Astrocyte of the hippocampus (primary cell): ENCODE data around the gene APCS.

ENCODE experiments used
- DNase-seq: peaks from one replicate; pipeline ENCODE4 v3.0.0; 2011; ENCODE audit warnings: low read depth, low spot score

Gene APCS, protein sequence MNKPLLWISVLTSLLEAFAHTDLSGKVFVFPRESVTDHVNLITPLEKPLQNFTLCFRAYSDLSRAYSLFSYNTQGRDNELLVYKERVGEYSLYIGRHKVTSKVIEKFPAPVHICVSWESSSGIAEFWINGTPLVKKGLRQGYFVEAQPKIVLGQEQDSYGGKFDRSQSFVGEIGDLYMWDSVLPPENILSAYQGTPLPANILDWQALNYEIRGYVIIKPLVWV

DNA sequence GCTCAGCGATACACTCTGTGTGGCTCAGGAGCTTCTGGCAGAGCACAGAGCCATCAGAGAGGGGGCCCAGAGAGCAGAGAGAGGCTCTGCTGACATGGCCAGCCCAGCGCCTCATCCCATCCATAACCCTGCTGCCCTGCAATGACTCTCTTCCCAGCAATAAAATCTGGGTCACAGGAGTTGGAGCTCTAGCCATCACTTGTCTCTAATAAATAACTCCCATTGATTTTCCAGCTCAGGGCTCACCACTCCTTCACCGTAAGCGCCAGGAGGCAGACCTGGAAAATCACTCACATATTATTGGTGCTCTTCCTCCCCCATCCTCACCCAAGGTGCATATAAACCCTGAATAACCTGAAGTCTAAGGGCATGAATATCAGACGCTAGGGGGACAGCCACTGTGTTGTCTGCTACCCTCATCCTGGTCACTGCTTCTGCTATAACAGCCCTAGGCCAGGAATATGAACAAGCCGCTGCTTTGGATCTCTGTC is at the start of gene APCS:
TSS of gene APCS (plus strand) at position 366 of the 491 bp plus-strand sequence. CDS start at position 462, 96 bp downstream.
- no peak for DNase-seq

DNA sequence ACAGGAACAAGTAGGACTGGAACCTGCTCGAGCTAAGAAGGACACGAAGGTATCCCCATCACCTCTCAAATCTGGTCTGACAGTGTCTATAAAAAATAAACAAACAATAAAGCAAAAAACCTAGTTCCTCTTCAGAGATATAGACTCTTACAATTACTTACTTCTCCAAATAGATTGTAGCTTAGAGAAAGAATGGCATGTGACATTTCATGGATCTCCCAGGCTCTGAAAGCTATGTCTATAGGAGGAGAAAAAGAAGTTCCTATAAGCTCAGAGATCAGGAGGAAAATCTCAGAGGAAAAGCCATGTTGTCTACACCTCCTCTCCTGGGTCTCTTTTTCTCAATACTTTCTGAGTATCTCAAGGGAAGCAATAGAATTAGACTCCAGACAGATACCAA is 39.5 kb upstream of the APCS start:
- no peak for DNase-seq

DNA sequence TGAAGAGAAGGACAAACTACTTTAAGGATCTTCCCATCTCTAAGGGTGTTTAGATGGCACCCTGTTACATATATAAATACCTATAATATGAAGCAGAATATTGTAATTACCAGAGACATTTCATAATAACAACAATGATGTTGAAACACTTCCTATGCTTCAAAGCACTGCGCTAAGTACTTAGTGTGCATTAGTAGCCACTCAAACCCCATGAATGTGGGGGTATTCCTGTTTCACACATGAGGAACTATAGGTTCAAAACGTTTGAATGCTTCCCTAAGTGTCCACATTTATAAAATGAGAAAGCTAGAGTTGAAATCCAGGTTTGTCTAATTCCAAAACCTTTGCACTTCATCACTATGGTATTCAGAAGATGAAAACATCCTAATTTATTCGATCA is 33.4 kb upstream of the APCS start:
- DNase-seq, result no peak

DNA sequence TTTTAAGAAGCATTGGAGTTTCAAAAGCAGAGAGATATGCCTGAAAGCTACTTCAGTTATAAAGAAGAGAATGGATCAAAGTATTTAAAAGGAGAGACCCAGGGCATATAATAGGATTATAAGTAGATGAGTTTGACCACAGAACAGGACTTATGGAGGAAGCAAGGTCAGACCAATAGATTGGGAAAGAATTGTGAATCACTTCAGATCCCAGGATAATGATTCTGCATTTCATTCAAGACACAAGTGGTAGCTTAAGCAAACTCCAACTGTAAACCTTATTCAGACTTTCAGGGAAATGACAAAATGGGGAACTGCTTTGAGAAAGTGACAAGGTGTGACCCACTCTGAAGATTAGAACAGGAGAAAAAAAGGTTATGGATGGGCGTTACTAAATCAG is 32.9 kb upstream of the APCS start:
- DNase-seq, result no peak

DNA sequence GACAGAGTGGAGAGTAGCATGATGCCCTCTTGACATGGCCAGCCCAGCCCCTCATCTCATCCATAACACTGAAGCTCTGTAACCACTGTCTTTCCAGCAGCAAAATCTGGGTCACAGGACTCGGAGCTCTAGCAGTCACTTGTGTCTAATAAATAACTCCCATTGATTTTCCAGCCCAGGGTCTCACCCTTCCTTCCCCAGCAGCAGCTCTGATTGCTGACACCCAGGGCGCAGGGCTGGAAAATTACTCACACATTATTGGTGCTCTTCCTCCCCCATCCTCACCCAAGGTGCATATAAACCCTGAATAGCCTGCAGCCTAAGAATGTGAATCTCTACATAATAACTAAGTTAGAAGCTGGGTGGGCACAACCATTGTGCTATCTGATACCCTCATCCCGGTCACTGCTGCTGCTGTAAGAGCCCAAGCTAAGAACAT is 30.7 kb upstream of the APCS start:
- DNase-seq, result no peak

DNA sequence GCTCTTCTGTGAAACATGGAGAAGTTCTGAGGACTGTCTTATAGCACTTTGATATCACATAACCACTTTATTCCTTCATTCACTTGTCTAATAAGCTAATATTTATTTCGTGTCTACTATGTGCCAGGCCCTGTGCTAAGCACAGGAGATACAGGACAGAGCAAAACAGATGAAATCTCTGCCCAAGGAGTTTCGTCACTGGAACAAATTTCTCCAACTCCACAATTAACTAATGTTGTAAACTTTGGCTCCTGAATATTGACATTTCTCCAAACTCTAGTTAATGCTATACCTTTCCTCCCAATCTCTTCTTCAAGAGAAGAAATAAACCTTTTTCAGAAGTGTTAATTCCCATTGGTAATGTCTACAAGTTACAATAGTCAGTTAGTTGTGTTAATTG is 27.0 kb upstream of the APCS start:
- DNase-seq, result no peak

DNA sequence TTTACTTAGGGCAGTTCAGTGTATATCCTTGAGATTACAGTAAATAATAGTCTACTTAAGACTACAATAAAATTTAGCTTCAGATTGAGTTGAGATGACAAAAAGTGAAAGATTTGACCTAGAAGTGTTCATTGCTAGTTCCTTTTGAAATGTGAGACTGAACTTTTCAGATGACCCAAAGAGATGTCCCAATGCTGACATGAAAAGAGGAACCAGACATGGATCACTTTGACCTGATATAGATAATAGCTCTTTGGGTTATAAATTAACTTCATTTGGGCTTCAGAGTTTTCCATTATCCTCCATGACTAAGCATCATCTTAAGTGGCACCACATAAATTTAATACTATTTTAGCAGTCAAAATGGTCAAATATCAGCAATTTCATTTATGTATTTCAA is 26.1 kb upstream of the APCS start:
- no peak for DNase-seq

DNA sequence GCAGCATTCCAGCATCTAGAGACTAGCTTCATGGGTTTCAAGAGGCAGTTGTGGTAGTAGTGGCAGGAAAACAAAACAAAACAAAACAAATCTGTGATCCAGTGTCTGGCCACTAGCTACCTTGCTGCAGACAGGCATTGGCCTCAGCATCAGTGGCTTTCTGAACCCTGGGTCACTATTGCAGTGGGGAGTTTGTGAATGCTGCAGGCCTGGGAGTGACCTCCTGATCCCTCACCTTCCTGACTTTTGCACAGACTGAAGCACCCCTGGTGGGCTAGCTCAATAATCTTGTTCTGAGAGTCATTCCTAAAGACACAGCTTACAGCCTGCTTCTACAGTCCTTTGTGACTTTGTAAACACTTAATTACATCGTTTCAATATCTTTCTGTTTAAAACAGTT is 24.9 kb upstream of the APCS start:
- no peak for DNase-seq

DNA sequence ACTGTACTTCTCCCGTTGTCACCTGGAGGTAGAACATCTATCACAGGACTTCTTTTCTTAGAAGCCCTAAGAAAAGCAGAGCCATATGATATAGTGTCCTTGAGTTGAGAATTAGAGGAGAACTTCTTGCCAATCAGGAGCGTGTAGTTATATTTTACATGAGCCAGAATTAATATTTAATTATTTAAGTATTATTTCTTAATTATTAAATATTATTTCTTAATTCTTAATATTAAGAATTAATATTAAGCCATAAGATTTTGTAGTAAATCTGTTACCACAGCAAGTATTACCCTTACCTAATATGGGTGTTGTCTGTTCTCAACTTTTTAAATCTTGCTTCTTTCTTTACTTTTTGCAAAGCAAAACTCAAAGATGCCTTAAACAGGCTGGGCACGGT is 10.2 kb upstream of the APCS start:
- DNase-seq, result no peak

DNA sequence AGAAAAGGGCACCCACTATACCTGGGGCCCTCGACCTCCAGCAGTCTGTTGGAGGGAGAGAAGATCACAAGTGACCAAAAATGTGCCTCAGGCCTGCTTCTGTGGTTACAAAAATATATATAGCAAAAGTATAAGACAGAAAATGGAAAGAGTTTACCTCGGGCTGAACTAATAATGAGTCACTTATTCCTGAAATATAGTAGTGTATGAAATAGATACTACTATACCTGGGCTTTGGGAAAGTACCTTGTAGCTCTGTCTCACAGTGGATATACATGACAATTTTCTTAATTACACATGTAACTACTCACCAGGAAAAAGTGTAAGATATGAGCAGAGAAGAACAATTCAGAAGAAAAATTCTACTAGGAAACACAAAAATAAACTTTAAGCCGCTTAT is 7.3 kb upstream of the APCS start:
- DNase-seq, result no peak

DNA sequence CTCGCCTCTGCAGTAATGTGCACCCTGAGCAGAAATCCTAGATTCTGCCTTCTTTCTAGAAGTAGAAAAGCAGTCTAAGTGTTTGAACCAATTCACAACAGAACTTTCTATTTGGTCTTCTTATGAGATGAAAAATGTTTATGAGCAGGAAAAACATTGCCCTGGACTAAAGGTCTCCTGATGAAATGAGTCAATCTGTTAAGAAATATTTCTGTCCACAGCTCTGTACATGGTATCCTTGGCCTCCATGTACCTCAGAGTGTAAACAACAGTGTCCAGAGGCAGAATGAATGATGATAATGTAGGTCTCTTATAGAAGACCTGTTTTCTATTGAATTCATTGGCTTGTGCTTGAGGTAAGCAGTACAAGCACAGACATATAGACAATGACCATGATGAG is 6.2 kb upstream of the APCS start:
- DNase-seq, result no peak

DNA sequence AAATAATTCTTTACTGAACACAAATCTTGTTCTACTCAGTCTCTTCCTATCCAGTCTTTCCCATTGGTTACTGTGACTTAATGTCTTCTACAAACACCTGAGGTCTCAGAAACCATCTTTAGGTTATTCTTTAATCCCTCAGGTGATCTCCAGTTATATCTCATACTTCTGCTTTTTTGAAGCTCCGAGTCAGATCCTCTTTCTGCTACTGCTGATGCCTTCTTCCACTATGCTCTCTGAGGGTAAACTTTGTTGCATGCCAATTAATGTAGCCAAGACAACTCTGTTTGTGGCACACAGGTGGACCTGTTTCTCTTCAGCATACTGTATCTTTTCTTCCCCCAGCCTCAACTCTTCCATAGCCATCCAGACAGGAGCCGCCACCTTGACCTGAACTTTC is 3.1 kb upstream of the APCS start:
- DNase-seq, result no peak

DNA sequence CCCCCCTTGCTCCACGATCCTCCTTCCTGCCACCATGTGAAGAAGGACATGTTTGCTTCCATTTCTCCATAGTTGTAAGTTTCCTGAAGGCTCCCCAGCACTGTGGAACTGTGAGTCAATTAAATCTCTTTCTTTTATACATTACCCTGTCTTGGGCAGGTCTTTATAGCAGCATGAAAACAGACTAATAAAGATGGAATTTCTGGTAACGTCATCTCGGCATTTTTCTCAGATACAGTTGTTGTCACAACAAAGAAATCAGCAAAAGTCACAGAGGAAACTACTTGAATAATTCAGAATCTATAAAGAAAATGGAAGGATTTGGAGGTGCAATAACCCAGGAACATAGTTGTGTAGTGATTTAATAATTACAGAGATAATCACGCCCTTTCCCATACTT is 4.4 kb downstream of the APCS start:
- DNase-seq, result peak; percentile 23

DNA sequence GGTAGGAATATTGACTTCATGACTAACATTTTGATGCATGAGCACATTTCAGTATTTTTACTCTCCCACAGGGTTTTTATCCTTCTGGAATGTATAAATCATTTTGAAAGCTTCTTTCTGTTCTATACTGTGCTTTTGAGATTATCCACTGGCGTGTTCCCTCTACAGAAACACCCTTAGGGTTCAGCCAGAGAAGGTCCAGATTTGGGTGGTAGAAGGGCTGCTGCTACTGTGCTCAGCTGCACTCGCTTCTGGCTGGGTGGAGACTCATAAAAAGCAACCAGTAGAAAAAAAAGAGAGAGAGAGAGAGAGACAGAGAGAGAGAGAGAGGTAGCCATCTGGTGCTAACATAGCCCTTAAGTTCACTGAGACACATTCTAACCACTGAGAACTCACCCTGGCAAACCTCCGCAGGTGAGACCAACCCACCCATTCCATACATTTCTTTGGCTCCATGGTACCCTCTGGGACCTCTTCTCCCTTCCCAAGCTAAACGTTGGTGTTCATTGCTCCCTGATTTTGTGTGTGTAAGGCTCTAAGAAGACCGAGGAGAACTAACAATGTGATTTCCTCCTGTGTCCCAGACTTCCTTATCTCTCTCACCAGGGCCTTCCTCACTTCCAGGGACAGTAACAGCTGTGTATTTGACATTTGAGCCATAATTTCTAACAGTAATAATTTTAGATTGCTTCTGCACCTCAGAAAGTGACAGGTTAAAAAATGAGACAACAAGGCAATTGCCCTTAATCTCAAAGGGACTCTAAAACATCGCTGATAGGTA is 7.2 kb downstream of the APCS start:
- DNase-seq, result peak; percentile 16

DNA sequence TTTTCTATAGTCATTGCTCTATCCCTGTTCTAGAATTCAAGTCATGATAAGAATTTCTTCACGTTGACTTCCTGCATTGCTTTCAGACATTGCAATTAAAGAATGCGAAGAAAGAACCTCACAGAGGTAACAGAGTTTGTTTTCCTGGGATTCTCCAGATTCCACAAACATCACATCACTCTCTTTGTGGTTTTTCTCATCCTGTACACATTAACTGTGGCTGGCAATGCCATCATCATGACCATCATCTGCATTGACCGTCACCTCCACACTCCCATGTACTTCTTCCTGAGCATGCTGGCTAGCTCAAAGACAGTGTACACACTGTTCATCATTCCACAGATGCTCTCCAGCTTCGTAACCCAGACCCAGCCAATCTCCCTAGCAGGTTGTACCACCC is 10.6 kb downstream of the APCS start:
- peak; percentile 93 for DNase-seq

DNA sequence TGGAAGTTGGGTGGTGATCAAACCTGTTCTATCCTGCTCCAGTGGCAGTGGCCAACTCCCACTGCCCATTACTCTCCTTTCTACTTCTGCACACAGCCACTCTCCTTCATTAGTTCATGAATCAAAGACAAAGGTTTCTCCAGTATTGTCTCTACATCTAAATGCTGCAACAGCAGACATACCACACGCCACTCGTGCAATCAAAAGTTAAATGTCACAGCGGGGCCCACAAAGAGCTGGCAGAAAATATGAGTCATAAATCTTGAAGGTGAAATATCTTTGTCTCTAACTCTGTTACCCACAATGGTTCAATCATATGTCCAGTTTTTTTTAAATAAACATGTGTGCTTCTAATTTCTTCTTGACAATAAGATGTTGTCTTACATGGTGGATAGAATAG is 13.3 kb downstream of the APCS start:
- peak; percentile 11 for DNase-seq

DNA sequence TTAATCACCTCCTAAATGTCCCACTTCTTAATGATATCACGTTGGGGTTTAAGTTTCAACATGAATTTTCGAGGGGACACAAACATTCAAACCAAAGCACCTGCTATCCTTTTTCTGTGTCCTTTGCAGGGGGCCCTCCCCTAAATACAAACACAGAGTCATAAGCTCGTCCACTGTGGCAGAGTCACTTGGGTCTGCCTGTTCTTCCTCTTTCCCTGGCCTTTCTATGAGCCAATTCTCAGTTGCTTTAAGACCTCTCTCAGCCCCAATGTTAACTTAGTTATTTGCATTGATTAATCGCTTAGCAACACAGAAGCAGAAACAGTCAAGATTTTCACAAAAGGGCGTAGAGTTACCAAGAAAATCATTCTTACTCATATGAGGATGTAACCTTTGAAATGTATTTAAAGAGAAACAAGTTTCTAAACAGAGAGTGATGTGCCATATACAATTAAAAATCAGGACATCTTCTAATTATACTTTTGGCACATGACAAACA is 14.9 kb downstream of the APCS start:
- no peak for DNase-seq

DNA sequence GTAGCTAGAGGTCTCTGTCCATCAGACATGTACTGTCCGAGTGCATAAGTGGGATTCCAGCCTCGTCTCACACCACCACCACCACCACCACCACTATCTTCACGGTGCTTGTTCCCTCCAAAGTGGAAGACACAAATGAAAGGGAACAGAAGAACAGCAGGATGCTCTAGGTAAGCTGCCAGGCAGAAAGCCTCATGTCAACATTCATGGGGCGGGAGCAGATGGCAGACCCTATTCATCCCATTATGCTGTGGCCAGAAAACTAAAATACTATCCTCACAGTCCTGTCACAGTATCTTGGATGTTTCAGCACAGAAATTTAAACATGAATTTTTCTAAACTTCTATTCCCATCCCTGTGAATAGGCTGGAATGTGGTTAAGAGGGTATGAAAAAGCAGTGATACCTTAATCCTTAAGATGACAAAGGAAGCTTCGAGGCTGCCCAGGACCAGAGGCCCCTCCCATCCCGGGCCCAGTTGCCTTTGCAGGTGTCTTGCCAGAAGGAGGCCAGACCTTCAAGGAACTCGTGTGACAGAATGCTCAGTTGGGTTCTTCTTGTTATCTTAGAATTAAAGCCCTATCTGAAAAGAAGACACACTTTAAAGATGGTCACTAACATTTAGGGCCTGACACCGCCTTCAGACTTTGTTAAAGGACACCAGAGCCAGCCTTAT is 24.7 kb downstream of the APCS start:
- no peak for DNase-seq

DNA sequence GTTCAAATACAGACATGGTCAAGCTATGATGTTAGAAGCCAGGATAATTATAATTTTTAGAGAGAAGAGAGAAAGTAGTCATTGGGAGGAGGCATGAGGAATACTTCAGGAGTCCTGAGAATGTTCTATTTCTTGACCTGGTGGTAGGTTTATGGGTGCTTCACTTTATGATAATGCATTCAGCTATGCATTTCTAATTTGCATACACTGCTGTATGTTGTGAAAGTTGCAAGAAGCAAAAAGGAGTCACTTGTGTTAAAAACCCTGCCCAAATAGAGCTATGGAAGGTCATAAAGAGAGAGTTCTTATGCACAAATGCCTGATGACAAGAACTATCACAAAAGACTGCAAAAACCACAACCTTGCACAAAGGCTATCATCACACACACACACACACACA is 45.3 kb downstream of the APCS start:
- no peak for DNase-seq
